ENCODE measurements around the gene RPL22. TPM values are rescaled to one million over a fixed set of nuclear protein-coding genes. Genes with fewer than 3 reads are reported as not detected.

The RPL22 gene
- total and polyA plus RNA-seq, 2 of the 13 experiments (the other 11 are each of a cell fraction or from before 2014, with no cell fraction given): 214 to 545 TPM

DNA sequence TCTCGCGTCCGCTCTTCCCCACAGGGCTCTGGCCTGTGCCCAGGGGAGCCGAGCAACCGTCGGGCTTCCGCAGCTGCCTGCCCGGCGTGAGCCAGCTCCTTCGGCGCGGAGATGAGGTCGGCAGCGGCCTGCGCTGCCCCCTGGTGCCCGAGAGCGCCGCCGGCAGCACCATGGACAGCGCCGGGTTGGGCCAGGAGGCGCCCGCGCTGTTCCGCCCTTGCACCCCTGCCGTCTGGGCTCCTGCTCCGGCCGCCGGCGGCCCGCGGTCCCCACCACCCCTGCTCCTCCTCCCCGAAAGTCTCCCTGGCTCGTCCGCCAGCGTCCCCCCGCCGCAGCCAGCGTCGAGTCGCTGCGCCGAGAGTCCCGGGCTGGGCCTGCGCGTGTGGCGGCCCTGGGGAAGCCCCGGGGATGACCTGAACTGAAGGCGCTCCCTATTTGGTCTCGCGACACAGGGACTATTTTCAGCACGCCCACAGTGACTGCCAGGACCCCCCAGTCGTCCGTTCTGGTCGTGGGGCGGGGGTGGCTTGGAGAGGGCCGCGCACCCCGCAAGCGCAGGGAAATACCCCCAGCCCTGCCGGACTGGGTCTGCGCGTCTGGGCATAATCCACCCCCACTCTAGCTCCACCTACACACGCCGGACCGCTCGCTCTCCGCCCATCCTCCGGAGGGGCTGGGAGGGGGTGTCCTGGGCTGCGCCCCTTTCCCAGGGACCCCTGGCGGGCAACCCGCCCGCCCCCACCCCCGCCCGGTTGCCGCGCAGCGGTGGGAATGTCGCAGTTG is 45.9 kb upstream of the RPL22 start (continued):
- TF ChIP-seq ZNF44 (CRISPR knock-in tag; IDR thresholded peaks at IDR 0.05) (peak; percentile 97; the same call in 1 of the 2 replicates), ZNF460 (CRISPR knock-in tag; IDR thresholded peaks at IDR 0.05; ENCODE audit: borderline replicate concordance) (no peak), ETV6 (CRISPR knock-in tag; conservative IDR thresholded peaks at IDR 0.05) (peak; percentile 99), PCBP2 (optimal IDR thresholded peaks at IDR 0.05; ENCODE audit: low read depth, low read length, poor library complexity, severe bottlenecking) (no peak), ZNF430 (CRISPR knock-in tag; IDR thresholded peaks at IDR 0.05) (peak; percentile 99), ATF7-NPFF (CRISPR knock-in tag; IDR thresholded peaks at IDR 0.05; ENCODE audit: low read depth) (peak; percentile 100), ZNF24 (IDR thresholded peaks at IDR 0.05) (no peak), SIX1 (CRISPR knock-in tag; IDR thresholded peaks at IDR 0.05; ENCODE audit: borderline replicate concordance) (peak; percentile 80), SALL1 (CRISPR knock-in tag; IDR thresholded peaks at IDR 0.05) (peak; percentile 99), ZNF3 (CRISPR knock-in tag; IDR thresholded peaks at IDR 0.05) (peak; percentile 59; the same call in 1 of the 2 replicates), TAF15 (IDR thresholded peaks at IDR 0.05; ENCODE audit: low read depth, low read length, poor library complexity, severe bottlenecking) (no peak), DMAP1 (CRISPR knock-in tag; IDR thresholded peaks at IDR 0.05) (peak; percentile 48; the same call in 1 of the 2 replicates), ZNF546 (CRISPR knock-in tag; conservative IDR thresholded peaks at IDR 0.05) (peak; percentile 99), ZNF678 (CRISPR knock-in tag; IDR thresholded peaks at IDR 0.05) (peak; percentile 98), GATAD2A (CRISPR knock-in tag; IDR thresholded peaks at IDR 0.05) (peak; percentile 72), EZH2 (conservative IDR thresholded peaks at IDR 0.05; ENCODE audit: low read depth, low read length) (no peak), ZNF660 (CRISPR knock-in tag; IDR thresholded peaks at IDR 0.05; ENCODE audit: borderline replicate concordance, low read depth) (peak; percentile 83; the same call in 1 of the 2 replicates), EEA1 (CRISPR knock-in tag; IDR thresholded peaks at IDR 0.05; ENCODE audit: borderline replicate concordance) (peak; percentile 100), ZNF180 (CRISPR knock-in tag; IDR thresholded peaks at IDR 0.05; ENCODE audit: borderline replicate concordance, low read depth) (peak; percentile 91; the same call in 1 of the 2 replicates), JDP2 (CRISPR knock-in tag; IDR thresholded peaks at IDR 0.05; ENCODE audit: borderline replicate concordance) (peak; percentile 96)
- TF ChIP-seq, protein P1, sequence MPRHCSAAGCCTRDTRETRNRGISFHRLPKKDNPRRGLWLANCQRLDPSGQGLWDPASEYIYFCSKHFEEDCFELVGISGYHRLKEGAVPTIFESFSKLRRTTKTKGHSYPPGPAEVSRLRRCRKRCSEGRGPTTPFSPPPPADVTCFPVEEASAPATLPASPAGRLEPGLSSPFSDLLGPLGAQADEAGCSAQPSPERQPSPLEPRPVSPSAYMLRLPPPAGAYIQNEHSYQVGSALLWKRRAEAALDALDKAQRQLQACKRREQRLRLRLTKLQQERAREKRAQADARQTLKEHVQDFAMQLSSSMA (CRISPR knock-in tag; IDR thresholded peaks at IDR 0.05): peak; percentile 94; the same call in 1 of the 2 replicates
- TF ChIP-seq, protein P2, sequence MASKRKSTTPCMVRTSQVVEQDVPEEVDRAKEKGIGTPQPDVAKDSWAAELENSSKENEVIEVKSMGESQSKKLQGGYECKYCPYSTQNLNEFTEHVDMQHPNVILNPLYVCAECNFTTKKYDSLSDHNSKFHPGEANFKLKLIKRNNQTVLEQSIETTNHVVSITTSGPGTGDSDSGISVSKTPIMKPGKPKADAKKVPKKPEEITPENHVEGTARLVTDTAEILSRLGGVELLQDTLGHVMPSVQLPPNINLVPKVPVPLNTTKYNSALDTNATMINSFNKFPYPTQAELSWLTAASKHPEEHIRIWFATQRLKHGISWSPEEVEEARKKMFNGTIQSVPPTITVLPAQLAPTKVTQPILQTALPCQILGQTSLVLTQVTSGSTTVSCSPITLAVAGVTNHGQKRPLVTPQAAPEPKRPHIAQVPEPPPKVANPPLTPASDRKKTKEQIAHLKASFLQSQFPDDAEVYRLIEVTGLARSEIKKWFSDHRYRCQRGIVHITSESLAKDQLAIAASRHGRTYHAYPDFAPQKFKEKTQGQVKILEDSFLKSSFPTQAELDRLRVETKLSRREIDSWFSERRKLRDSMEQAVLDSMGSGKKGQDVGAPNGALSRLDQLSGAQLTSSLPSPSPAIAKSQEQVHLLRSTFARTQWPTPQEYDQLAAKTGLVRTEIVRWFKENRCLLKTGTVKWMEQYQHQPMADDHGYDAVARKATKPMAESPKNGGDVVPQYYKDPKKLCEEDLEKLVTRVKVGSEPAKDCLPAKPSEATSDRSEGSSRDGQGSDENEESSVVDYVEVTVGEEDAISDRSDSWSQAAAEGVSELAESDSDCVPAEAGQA (IDR thresholded peaks at IDR 0.05; ENCODE audit: low read depth): no peak
- TF ChIP-seq, protein P2 (CRISPR knock-in tag; IDR thresholded peaks at IDR 0.05; ENCODE audit: borderline replicate concordance): peak; percentile 99
- TF ChIP-seq, protein P3, sequence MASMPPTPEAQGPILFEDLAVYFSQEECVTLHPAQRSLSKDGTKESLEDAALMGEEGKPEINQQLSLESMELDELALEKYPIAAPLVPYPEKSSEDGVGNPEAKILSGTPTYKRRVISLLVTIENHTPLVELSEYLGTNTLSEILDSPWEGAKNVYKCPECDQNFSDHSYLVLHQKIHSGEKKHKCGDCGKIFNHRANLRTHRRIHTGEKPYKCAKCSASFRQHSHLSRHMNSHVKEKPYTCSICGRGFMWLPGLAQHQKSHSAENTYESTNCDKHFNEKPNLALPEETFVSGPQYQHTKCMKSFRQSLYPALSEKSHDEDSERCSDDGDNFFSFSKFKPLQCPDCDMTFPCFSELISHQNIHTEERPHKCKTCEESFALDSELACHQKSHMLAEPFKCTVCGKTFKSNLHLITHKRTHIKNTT (CRISPR knock-in tag; IDR thresholded peaks at IDR 0.05): no peak
